Aorta (tissue), 5 donors: Measurements from ENCODE around the gene KCNIP3. TPM values are rescaled to one million over a fixed set of nuclear protein-coding genes. Genes with fewer than 3 reads are reported as not detected.

Source experiments
- ATAC-seq: fragments of 200-7000 bp; cut with Tn5 transposase; one replicate; pipeline ENCODE4 v1.9.1; 2022; ENCODE audit warnings: moderate library complexity; ENCODE audit not compliant: low FRiP score
- DNase-seq, 2 donors: peaks; one replicate each; pipeline ENCODE4 v3.0.0-alpha.2; 2020
- H3K27ac ChIP-seq, 2 donors: one replicate each; pipeline ENCODE4 v1.5.1; 2013; ENCODE audit warnings: low read length in 2 of 2, mild to moderate bottlenecking in 2 of 2, moderate library complexity in 2 of 2, control low read depth in 1 of 2, inconsistent platforms in 1 of 2, low read depth in 1 of 2
- H3K27me3 ChIP-seq, 2 donors: one replicate each; pipeline ENCODE4 v1.6.1; 2013; ENCODE audit warnings: control low read depth in 1 of 2, low read length in 1 of 2, mild to moderate bottlenecking in 1 of 2, moderate library complexity in 1 of 2; ENCODE audit not compliant: insufficient read depth in 2 of 2, control insufficient read depth in 1 of 2
- H3K36me3 ChIP-seq, 2 donors: one replicate each; pipeline ENCODE4 v1.6.1; 2013; ENCODE audit warnings: control low read depth in 1 of 2, low read length in 1 of 2, mild to moderate bottlenecking in 1 of 2; ENCODE audit not compliant: insufficient read depth in 2 of 2, control insufficient read depth in 1 of 2
- H3K4me1 ChIP-seq, 2 donors: one replicate each; pipeline ENCODE4 v1.6.1; 2013; ENCODE audit warnings: low read length in 2 of 2, control low read depth in 1 of 2, mild to moderate bottlenecking in 1 of 2, moderate library complexity in 1 of 2; ENCODE audit not compliant: insufficient read depth in 2 of 2, control insufficient read depth in 1 of 2
- H3K4me3 ChIP-seq, 2 donors: one replicate each; pipeline ENCODE4 v1.5.1; 2013; ENCODE audit warnings: low read length in 2 of 2, control low read depth in 1 of 2, mild to moderate bottlenecking in 1 of 2
- H3K9me3 ChIP-seq: one replicate; pipeline ENCODE4 v1.6.1; 2013; ENCODE audit warnings: mild to moderate bottlenecking, low read length; ENCODE audit not compliant: control insufficient read depth
- WGBS, 2 donors: extraction: QIAGEN DNeasy Blood & Tissue Kit; methylation state at CpG; one replicate each; pipeline ENCODE4 v1.1.7; 2013; 5-methylcytosine and 5-hydroxymethylcytosine counted together
- intact Hi-C, 2 donors: fragments of 100-400 bp; cut with DNase I; formaldehyde crosslinking; loops; one replicate each; pipeline versions ENCODE4 v1.14.2 to v1.15.0; 2022
- polyA plus RNA-seq, 2 donors: library from polyadenylated mRNA; stranded (reverse); fragments of 200-250 nt; gene quantifications; one replicate each; pipeline ENCODE4 v1.2.3, GENCODE V29; 2013
- total RNA-seq, 2 donors: library from RNA; stranded (reverse); fragmentation: NEBNext Ultra II Directional; extraction: Animal tissue kit (Norgen Biotek cat#: 25700); gene quantifications; one replicate each; pipeline ENCODE4 v1.2.1, GENCODE V29; 2021
- donor health status: healthy with polysubstance abuse.
- donor health status: Bipolar disorder and iron deficiency.
- donor health status: DM: no; HTN: no; CAD: no.
- donor health status: DM: no; HTN: no; CAD: no.
- donor health status: DM: yes; HTN: yes; CAD: no.

The KCNIP3 gene
- total and polyA plus RNA-seq, 4 donors, result 2.9 to 10.7 (median 7.7) TPM

DNA sequence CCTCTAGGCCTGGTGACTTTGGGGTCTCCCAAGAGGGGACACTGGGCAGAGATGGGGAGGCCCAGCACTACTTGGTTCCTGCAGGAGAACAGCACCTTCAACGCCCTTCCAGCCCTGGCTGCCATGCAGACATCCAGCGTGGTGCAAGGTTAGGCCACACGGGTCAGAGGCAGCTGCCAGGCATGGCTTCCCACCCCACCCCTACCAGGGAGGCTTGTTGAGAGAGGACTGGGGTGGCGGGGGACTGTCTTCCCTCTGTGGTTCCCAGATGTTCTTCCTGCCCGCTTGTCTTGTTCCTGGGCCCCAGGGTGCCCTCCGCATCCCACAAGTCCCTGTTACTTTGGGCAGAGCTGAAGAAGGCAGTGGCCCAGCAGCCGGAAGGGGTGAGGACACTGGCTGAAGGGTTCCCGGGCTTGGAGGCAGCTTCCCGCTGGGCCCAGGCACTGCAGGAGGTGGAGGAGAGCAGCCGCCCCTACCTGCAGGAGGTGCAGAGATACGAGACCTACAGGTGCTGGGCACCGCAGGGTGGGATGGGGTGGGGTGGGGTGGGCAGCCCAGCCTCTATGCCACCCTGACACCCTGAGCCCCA lies 18.4 kb upstream of the KCNIP3 start:
- intact Hi-C loops, result no loop called here
- Histone ChIP-seq H3K4me1 (no peaks in the 10 kb centered on the region), H3K27me3 (no peaks in the 10 kb centered on the region), H3K36me3 (no peaks in the 10 kb centered on the region), H3K4me3 (no peak overlapping the region), H3K27ac (no peak overlapping the region), H3K9me3 (no peaks in the 10 kb centered on the region)
- DNase-seq, result peak in 1 of 2 donors; percentile 36
- WGBS, 2 donors, result 91 to 96% methylated on average over 8 to 12 of the region's 12 CpGs
- ATAC-seq, result no peak

DNA sequence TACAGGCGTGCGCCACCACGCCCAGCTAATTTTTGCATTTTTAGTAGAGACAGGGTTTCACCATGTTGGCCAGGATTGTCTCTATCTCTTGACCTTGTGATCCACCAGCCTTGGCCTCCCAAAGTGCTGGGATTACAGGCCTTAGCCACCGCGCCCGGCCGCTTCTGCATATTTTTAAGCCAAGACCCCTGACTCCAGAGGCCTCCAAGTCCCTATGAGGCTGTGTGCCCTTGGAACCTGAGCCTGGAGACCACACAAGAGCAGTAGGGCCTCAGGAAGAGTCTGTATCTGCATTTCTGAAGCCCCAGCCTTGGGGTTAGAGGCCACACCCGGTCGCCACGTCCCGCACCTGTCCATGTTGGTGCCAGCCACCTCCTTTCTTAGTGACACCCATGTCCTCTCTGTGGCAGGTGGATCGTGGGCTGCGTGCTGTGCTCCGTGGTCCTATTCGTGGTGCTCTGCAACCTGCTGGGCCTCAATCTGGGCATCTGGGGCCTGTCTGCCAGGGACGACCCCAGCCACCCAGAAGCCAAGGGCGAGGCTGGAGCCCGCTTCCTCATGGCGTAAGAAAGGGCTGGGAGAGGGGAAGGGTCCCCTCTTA lies 17.6 kb upstream of the KCNIP3 start:
- no peak overlapping the region for H3K27ac ChIP-seq
- ATAC-seq, result no peak
- H3K4me1 ChIP-seq, result no peaks in the 10 kb centered on the region
- no peak overlapping the region for H3K4me3 ChIP-seq
- no peaks in the 10 kb centered on the region for H3K27me3 ChIP-seq
- intact Hi-C loops, result no loop called here
- 93 to 97% methylated on average over 19 of the region's 19 CpGs for WGBS, 2 donors
- H3K36me3 ChIP-seq, result no peaks in the 10 kb centered on the region
- peak in 1 of 2 donors; percentile 20 for DNase-seq
- no peaks in the 10 kb centered on the region for H3K9me3 ChIP-seq

DNA sequence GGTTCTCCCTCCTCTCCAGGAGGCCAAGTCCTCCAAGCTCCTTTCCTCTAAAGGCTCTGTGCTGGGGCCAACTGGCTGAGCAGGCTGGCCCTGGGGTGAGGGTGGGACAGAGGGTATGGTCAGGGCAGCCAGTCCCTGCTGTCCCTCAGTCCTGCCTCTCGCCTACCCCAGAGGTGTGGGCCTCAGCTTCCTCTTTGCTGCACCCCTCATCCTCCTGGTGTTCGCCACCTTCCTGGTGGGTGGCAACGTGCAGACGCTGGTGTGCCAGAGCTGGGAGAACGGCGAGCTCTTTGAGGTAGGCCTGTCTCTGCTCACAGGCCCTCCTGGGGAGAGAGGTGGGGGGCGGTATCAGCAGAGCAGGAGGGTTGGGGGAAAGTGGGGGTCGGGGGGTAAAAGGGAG lies 16.1 kb upstream of the KCNIP3 start:
- H3K4me1 ChIP-seq, result no peaks in the 10 kb centered on the region
- no peak overlapping the region for H3K27ac ChIP-seq
- 88 to 90% methylated on average over 8 of the region's 8 CpGs for WGBS, 2 donors
- no peaks in the 10 kb centered on the region for H3K36me3 ChIP-seq
- DNase-seq (no peak), ATAC-seq (no peak)
- no peaks in the 10 kb centered on the region for H3K9me3 ChIP-seq
- no peaks in the 10 kb centered on the region for H3K27me3 ChIP-seq
- no peak overlapping the region for H3K4me3 ChIP-seq
- intact Hi-C loops, result no loop called here

DNA sequence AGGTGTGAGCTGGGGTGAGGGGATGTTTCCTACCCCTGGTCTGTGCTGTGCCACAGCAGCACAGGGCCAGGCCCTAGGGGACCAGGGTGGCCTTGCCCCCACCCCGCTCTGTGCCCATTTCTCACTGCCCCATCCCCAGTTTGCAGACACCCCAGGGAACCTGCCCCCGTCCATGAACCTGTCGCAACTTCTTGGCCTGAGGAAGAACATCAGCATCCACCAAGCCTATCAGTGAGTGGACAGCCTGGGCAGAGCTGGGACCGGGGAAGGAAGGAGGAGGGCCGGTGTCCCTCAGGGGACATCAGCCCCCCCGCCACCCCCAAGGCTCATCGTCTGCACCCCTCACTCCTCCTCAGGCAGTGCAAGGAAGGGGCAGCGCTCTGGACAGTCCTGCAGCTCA lies 15.4 kb upstream of the KCNIP3 start:
- no peaks in the 10 kb centered on the region for H3K9me3 ChIP-seq
- H3K4me1 ChIP-seq, result no peaks in the 10 kb centered on the region
- 94% methylated on average over 8 of the region's 8 CpGs for WGBS, 2 donors
- H3K27ac ChIP-seq, result no peak overlapping the region
- ATAC-seq (no peak), DNase-seq (no peak)
- intact Hi-C loops, result no loop called here
- no peaks in the 10 kb centered on the region for H3K27me3 ChIP-seq
- H3K36me3 ChIP-seq, result no peaks in the 10 kb centered on the region
- H3K4me3 ChIP-seq, result no peak overlapping the region

DNA sequence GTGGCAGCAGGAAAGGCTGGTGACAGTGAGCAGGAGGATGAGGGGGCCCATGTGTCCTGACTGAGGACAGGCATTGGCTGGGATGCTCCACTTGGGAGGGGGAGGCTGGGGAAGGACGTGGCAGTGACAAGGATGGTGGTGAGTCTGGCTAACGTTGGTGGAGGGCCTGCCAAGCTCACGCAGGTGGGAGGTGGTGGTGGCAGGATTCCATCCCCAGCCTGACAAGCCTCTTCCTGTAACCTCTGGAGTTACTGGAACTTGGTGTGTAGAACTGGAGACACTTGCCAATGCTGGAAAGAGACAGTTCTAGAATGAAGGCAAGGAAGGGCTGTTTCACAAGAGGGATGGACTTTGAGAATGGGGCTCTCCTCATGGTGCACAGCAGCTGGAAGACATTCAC lies 14.7 kb upstream of the KCNIP3 start:
- H3K4me1 ChIP-seq, result no peaks in the 10 kb centered on the region
- no peaks in the 10 kb centered on the region for H3K36me3 ChIP-seq
- H3K27ac ChIP-seq, result no peak overlapping the region
- WGBS, 2 donors, result 53 to 58% methylated on average over 3 of the region's 3 CpGs
- H3K9me3 ChIP-seq, result no peaks in the 10 kb centered on the region
- no peaks in the 10 kb centered on the region for H3K27me3 ChIP-seq
- DNase-seq, result no peak
- no peak overlapping the region for H3K4me3 ChIP-seq
- ATAC-seq, result no peak
- intact Hi-C loops, result no loop called here

DNA sequence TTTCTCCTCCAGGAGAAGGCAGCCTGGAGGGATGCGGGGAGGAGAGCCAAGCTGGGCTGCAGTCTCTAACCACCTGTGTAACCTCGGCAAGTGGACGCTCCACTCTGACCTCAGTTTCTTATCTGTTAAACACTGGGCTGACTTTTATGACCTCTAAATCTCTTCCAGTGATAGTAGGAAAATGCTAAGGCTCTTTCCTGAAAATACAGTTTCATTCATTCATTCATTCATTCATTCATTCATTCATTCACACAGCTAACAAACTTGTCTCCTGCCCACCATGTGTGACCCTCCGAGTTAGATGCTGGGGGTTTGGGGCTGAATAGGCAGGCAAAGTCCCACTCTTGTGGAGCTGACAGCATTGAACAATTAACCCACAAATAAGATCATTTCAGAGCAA lies 13.6 kb upstream of the KCNIP3 start:
- Histone ChIP-seq H3K27me3 (no peaks in the 10 kb centered on the region), H3K4me1 (no peaks in the 10 kb centered on the region), H3K36me3 (no peaks in the 10 kb centered on the region), H3K27ac (no peak overlapping the region), H3K9me3 (no peaks in the 10 kb centered on the region), H3K4me3 (no peak overlapping the region)
- no peak for DNase-seq
- 91 to 94% methylated on average over 4 of the region's 4 CpGs for WGBS, 2 donors
- intact Hi-C loops, result no loop called here
- ATAC-seq, result no peak

DNA sequence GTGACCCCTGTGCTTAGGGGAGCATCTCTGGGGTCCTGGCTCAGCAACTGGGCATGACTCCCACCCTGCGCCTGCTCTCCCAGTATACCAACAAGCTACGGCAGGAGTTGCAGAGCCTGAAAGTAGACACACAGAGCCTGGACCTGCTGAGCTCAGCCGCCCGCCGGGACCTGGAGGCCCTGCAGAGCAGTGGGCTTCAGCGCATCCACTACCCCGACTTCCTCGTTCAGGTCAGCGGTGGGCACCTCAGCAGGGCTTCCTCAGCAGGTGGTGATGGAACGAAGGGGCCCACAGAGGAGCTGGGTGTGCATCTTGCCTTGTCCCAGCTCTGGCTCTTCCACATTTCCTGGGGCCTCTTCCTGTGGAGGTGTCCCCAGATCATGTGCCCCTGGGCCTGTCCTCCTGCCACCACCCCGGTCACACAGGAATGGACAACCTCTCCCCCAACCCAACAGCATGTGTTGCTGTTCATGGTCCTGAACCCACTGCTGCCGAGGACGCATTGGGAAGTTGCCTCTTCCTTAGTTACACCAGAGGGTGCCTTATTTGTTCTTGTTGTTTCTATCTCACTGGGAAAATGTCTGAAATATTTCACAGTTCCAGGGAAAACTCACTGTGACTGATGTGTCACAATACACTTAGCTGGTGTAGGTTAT lies 12.1 kb upstream of the KCNIP3 start:
- no peak for DNase-seq
- 90 to 91% methylated on average over 13 of the region's 13 CpGs for WGBS, 2 donors
- intact Hi-C loops, result no loop called here
- no peaks in the 10 kb centered on the region for H3K27me3 ChIP-seq
- H3K27ac ChIP-seq, result no peak overlapping the region
- H3K36me3 ChIP-seq, result no peaks in the 10 kb centered on the region
- H3K4me1 ChIP-seq, result no peaks in the 10 kb centered on the region
- no peak overlapping the region for H3K4me3 ChIP-seq
- no peaks in the 10 kb centered on the region for H3K9me3 ChIP-seq
- ATAC-seq, result no peak

DNA sequence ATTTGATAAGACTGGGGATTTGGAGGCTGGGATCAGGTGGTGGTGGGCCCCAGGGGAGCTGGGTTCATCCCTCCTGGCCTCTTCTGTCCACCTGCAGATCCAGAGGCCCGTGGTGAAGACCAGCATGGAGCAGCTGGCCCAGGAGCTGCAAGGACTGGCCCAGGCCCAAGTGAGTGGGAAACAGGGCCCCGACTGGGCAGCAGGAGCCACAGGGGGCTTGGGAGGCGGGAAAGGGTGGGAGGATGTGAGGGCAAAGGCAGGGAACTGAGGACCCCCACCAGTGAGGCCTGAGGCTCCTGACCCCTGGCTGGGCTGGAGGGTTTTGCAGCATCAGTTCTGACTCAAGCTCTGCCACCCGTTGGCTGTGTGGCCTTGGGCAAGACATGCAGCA lies 11.6 kb upstream of the KCNIP3 start:
- H3K4me1 ChIP-seq, result no peaks in the 10 kb centered on the region
- WGBS, 2 donors, result 57 to 63% methylated on average over 3 to 4 of the region's 4 CpGs

DNA sequence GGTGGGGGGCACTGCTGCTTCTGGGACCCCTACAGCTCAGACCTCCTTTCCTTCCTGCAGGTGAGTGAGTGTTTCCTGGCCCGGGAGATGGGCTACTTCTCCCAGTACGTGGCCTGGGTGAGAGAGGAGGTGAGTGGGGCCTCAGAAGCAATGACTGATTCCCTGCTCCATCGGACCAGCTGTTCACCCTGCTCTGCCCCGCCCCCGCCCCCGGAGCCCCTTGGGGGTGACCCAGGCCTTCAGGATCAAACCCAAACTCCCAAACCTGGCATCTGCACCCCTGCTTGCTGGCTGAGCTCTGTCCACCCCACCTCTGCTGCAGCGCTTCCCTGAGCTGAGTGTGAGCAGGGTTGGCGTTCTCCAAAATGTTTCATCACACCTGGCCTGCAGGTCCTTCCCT lies 9.8 kb upstream of the KCNIP3 start:
- Histone ChIP-seq H3K4me3 (no peak overlapping the region), H3K9me3 (peaks cover 4% of the 10 kb centered on the region), H3K4me1 (no peaks in the 10 kb centered on the region), H3K27me3 (no peaks in the 10 kb centered on the region), H3K36me3 (no peaks in the 10 kb centered on the region), H3K27ac (no peak overlapping the region)
- 86 to 88% methylated on average over 6 to 8 of the region's 8 CpGs for WGBS, 2 donors
- ATAC-seq (no peak), DNase-seq (no peak)
- intact Hi-C loops, result no loop called here

More for the DNA sequence above, 11.6 kb upstream of the KCNIP3 start:
- H3K36me3 ChIP-seq, result no peaks in the 10 kb centered on the region
- H3K27me3 ChIP-seq, result no peaks in the 10 kb centered on the region
- H3K27ac ChIP-seq, result no peak overlapping the region
- ATAC-seq, result no peak
- H3K9me3 ChIP-seq, result peaks cover 1% of the 10 kb centered on the region
- intact Hi-C loops, result no loop called here
- H3K4me3 ChIP-seq, result no peak overlapping the region
- no peak for DNase-seq
